Cardiac septum (tissue), 1 donor: ENCODE measurements around the gene DGKB. TPM values are rescaled to one million over a fixed set of nuclear protein-coding genes. Genes with fewer than 3 reads are reported as not detected.

Experiments
- DNase-seq: peaks from one replicate; pipeline ENCODE4 v3.0.0-alpha.2; 2020; ENCODE audit warnings: low spot score
- intact Hi-C: fragments of 100-400 bp; cut with DNase I; formaldehyde crosslinking; loops from one replicate; pipeline ENCODE4 v1.14.0; 2022
- total RNA-seq: library from RNA; stranded (reverse); fragmentation: NEBNext Ultra II Directional; extraction: Animal tissue kit (Norgen Biotek cat#: 25700); gene quantifications from one replicate; pipeline ENCODE4 v1.2.1, GENCODE V29; 2021
- donor health status: DM: no; HTN: no; CAD: no.

Gene DGKB
- total RNA-seq, 1 donor from 2014 or later, result 0.75 TPM

GRCh38 chr7:14870394-14870793, 32.2 kb downstream of the DGKB start:
- no peak for DNase-seq
- intact Hi-C loops, result no loop called here

GRCh38 chr7:14868937-14869336, 33.6 kb downstream of the DGKB start:
- DNase-seq, result no peak
- intact Hi-C loops, result no loop called here

- intact Hi-C loops, result no loop called here
- DNase-seq, result no peak
These were observed 41.1 kb downstream of the DGKB start for GRCh38 chr7:14861456-14861855.

- intact Hi-C loops, result no loop called here
These were observed 43.3 kb downstream of the DGKB start for GRCh38 chr7:14859267-14859666.

GRCh38 chr7:14858866-14859265, 43.7 kb downstream of the DGKB start:
- intact Hi-C loops, result no loop called here
- DNase-seq, result no peak

More at GRCh38 chr7:14859267-14859666, 43.3 kb downstream of the DGKB start:
- DNase-seq, result no peak

GRCh38 chr7:14858410-14858809, 44.1 kb downstream of the DGKB start:
- DNase-seq, result no peak
- intact Hi-C loops, result no loop called here

- no peak for DNase-seq
- intact Hi-C loops, result no loop called here
These were observed 47.3 kb downstream of the DGKB start for GRCh38 chr7:14855033-14855794.

- DNase-seq, result no peak
- intact Hi-C loops, result no loop called here
These were observed 48.1 kb downstream of the DGKB start for GRCh38 chr7:14854471-14854870.

- intact Hi-C loops, result no loop called here
These were observed 50.9 kb downstream of the DGKB start for GRCh38 chr7:14851610-14852009.

GRCh38 chr7:14850039-14850438, 52.5 kb downstream of the DGKB start:
- intact Hi-C loops, result no loop called here
- DNase-seq, result no peak

More at GRCh38 chr7:14851610-14852009, 50.9 kb downstream of the DGKB start:
- no peak for DNase-seq

GRCh38 chr7:14846405-14846804, 56.1 kb downstream of the DGKB start:
- DNase-seq, result no peak
- intact Hi-C loops, result no loop called here

GRCh38 chr7:14843755-14844154, 58.8 kb downstream of the DGKB start:
- DNase-seq, result no peak
- intact Hi-C loops, result no loop called here

- intact Hi-C loops, result no loop called here
- DNase-seq, result no peak
These were observed 60.0 kb downstream of the DGKB start for GRCh38 chr7:14842523-14842922.

GRCh38 chr7:14841869-14842268, 60.7 kb downstream of the DGKB start:
- intact Hi-C loops, result no loop called here
- DNase-seq, result no peak

GRCh38 chr7:14841086-14841485, 61.5 kb downstream of the DGKB start:
- DNase-seq, result no peak
- intact Hi-C loops, result no loop called here

GRCh38 chr7:14839307-14839706, 63.2 kb downstream of the DGKB start:
- DNase-seq, result no peak
- intact Hi-C loops, result no loop called here

GRCh38 chr7:14837216-14837615, 65.3 kb downstream of the DGKB start:
- DNase-seq, result no peak
- intact Hi-C loops, result no loop called here

GRCh38 chr7:14836571-14837189, 65.9 kb downstream of the DGKB start:
- peak; percentile 78 for DNase-seq
- intact Hi-C loops, result no loop called here

- DNase-seq, result no peak
- intact Hi-C loops, result no loop called here
These were observed 66.5 kb downstream of the DGKB start for GRCh38 chr7:14836006-14836405.

GRCh38 chr7:14835384-14835783, 67.2 kb downstream of the DGKB start:
- DNase-seq, result no peak
- intact Hi-C loops, result no loop called here

GRCh38 chr7:14834883-14835282, 67.7 kb downstream of the DGKB start:
- intact Hi-C loops, result loop anchor here (5.0 kb wide), 1 partner anchor 68 kb away; no protein-coding TSS in a partner anchor
- no peak for DNase-seq
